ENCODE measurements around the gene TRAF5.

The TRAF5 gene

GRCh38 chr1:211375146-211375818 lies 48.6 kb downstream of the TRAF5 start:
- no peaks in the 10 kb centered on the region for H3K27me3 ChIP-seq (ENCODE audit: control insufficient read depth in 5 of 5, insufficient read depth in 4 of 5, low read length in 5 of 5)
- peaks cover 0 to 15% (median 3%) of the 10 kb centered on the region in 5 donors for H3K4me1 ChIP-seq (ENCODE audit: control insufficient read depth in 5 of 5, insufficient read depth in 5 of 5, low read length in 5 of 5)
- H3K36me3 ChIP-seq (ENCODE audit: control insufficient read depth in 5 of 5, insufficient read depth in 5 of 5, low read length in 5 of 5): peaks cover 7 to 36% (median 10%) of the 10 kb centered on the region in 5 donors

GRCh38 chr1:211375949-211376348 lies 49.3 kb downstream of the TRAF5 start:
- H3K4me1 ChIP-seq (ENCODE audit: control insufficient read depth in 5 of 5, insufficient read depth in 5 of 5, low read length in 5 of 5): peaks cover 0 to 15% (median 3%) of the 10 kb centered on the region in 5 donors
- no peaks in the 10 kb centered on the region for H3K27me3 ChIP-seq (ENCODE audit: control insufficient read depth in 5 of 5, insufficient read depth in 4 of 5, low read length in 5 of 5)
- H3K4me3 ChIP-seq (ENCODE audit: low read depth in 1 of 5, low read length in 5 of 5): no peak overlapping the region
- H3K9ac ChIP-seq (ENCODE audit: low read length in 5 of 5): no peak overlapping the region
- no peaks in the 10 kb centered on the region for H3K9me3 ChIP-seq (ENCODE audit: control insufficient read depth in 5 of 5, low read length in 5 of 5)
- no peak overlapping the region for H3K27ac ChIP-seq (ENCODE audit: low read depth, low read length)
- peaks cover 4 to 30% (median 10%) of the 10 kb centered on the region in 5 donors for H3K36me3 ChIP-seq (ENCODE audit: control insufficient read depth in 5 of 5, insufficient read depth in 5 of 5, low read length in 5 of 5)

More at GRCh38 chr1:211375146-211375818, 48.6 kb downstream of the TRAF5 start:
- H3K9me3 ChIP-seq (ENCODE audit: control insufficient read depth in 5 of 5, low read length in 5 of 5): no peaks in the 10 kb centered on the region
- H3K9ac ChIP-seq (ENCODE audit: low read length in 5 of 5): no peak overlapping the region
- H3K4me3 ChIP-seq (ENCODE audit: low read depth in 1 of 5, low read length in 5 of 5): no peak overlapping the region
- no peak overlapping the region for H3K27ac ChIP-seq (ENCODE audit: low read depth, low read length)

- no peak overlapping the region for H3K4me3 ChIP-seq (ENCODE audit: low read depth in 1 of 5, low read length in 5 of 5)
- peaks cover 0 to 30% (median 10%) of the 10 kb centered on the region in 5 donors for H3K36me3 ChIP-seq (ENCODE audit: control insufficient read depth in 5 of 5, insufficient read depth in 5 of 5, low read length in 5 of 5)
- H3K27me3 ChIP-seq (ENCODE audit: control insufficient read depth in 5 of 5, insufficient read depth in 4 of 5, low read length in 5 of 5): no peaks in the 10 kb centered on the region
- H3K27ac ChIP-seq (ENCODE audit: low read depth, low read length): peak overlapping the region; percentile 6
- no peak overlapping the region for H3K9ac ChIP-seq (ENCODE audit: low read length in 5 of 5)
- H3K9me3 ChIP-seq (ENCODE audit: control insufficient read depth in 5 of 5, low read length in 5 of 5): no peaks in the 10 kb centered on the region
- peaks cover 0 to 16% (median 6%) of the 10 kb centered on the region in 5 donors for H3K4me1 ChIP-seq (ENCODE audit: control insufficient read depth in 5 of 5, insufficient read depth in 5 of 5, low read length in 5 of 5)
Measured at GRCh38 chr1:211376807-211377470, 50.3 kb downstream of the TRAF5 start.

GRCh38 chr1:211377539-211378450 lies 51.2 kb downstream of the TRAF5 start:
- Histone ChIP-seq H3K27ac (ENCODE audit: low read depth, low read length) (peak overlapping the region; percentile 6), H3K9me3 (ENCODE audit: control insufficient read depth in 5 of 5, low read length in 5 of 5) (no peaks in the 10 kb centered on the region), H3K36me3 (ENCODE audit: control insufficient read depth in 5 of 5, insufficient read depth in 5 of 5, low read length in 5 of 5) (peaks cover 0 to 24% (median 9%) of the 10 kb centered on the region in 5 donors), H3K27me3 (ENCODE audit: control insufficient read depth in 5 of 5, insufficient read depth in 4 of 5, low read length in 5 of 5) (no peaks in the 10 kb centered on the region), H3K9ac (ENCODE audit: low read length in 5 of 5) (peak overlapping the region in 1 of 5 donors; percentile 37), H3K4me3 (ENCODE audit: low read depth in 1 of 5, low read length in 5 of 5) (no peak overlapping the region), H3K4me1 (ENCODE audit: control insufficient read depth in 5 of 5, insufficient read depth in 5 of 5, low read length in 5 of 5) (peaks cover 0 to 21% (median 8%) of the 10 kb centered on the region in 5 donors)

- Histone ChIP-seq H3K4me1 (ENCODE audit: control insufficient read depth in 5 of 5, insufficient read depth in 5 of 5, low read length in 5 of 5) (peaks cover 0 to 29% (median 15%) of the 10 kb centered on the region in 5 donors), H3K9me3 (ENCODE audit: control insufficient read depth in 5 of 5, low read length in 5 of 5) (no peaks in the 10 kb centered on the region), H3K4me3 (ENCODE audit: low read depth in 1 of 5, low read length in 5 of 5) (no peak overlapping the region), H3K27ac (ENCODE audit: low read depth, low read length) (peak overlapping the region; percentile 6), H3K9ac (ENCODE audit: low read length in 5 of 5) (no peak overlapping the region), H3K27me3 (ENCODE audit: control insufficient read depth in 5 of 5, insufficient read depth in 4 of 5, low read length in 5 of 5) (no peaks in the 10 kb centered on the region), H3K36me3 (ENCODE audit: control insufficient read depth in 5 of 5, insufficient read depth in 5 of 5, low read length in 5 of 5) (peaks cover 0 to 24% (median 9%) of the 10 kb centered on the region in 5 donors)
Measured at GRCh38 chr1:211378844-211379243, 52.2 kb downstream of the TRAF5 start.

GRCh38 chr1:211379446-211379845 lies 52.8 kb downstream of the TRAF5 start:
- H3K9ac ChIP-seq (ENCODE audit: low read length in 5 of 5): no peak overlapping the region
- H3K4me1 ChIP-seq (ENCODE audit: control insufficient read depth in 5 of 5, insufficient read depth in 5 of 5, low read length in 5 of 5): peaks cover 0 to 29% (median 15%) of the 10 kb centered on the region in 5 donors
- no peak overlapping the region for H3K27ac ChIP-seq (ENCODE audit: low read depth, low read length)
- H3K4me3 ChIP-seq (ENCODE audit: low read depth in 1 of 5, low read length in 5 of 5): no peak overlapping the region
- H3K9me3 ChIP-seq (ENCODE audit: control insufficient read depth in 5 of 5, low read length in 5 of 5): no peaks in the 10 kb centered on the region
- H3K27me3 ChIP-seq (ENCODE audit: control insufficient read depth in 5 of 5, insufficient read depth in 4 of 5, low read length in 5 of 5): no peaks in the 10 kb centered on the region
- H3K36me3 ChIP-seq (ENCODE audit: control insufficient read depth in 5 of 5, insufficient read depth in 5 of 5, low read length in 5 of 5): peaks cover 0 to 18% (median 5%) of the 10 kb centered on the region in 5 donors

GRCh38 chr1:211381481-211382181 lies 55.0 kb downstream of the TRAF5 start:
- no peak overlapping the region for H3K27ac ChIP-seq (ENCODE audit: low read depth, low read length)
- peak overlapping the region in 3 of 5 donors; percentile 57 to 79 (median 63) for H3K9ac ChIP-seq (ENCODE audit: low read length in 5 of 5)

GRCh38 chr1:211382182-211382713 lies 55.6 kb downstream of the TRAF5 start:
- Histone ChIP-seq H3K27ac (ENCODE audit: low read depth, low read length) (peak overlapping the region; percentile 94), H3K27me3 (ENCODE audit: control insufficient read depth in 5 of 5, insufficient read depth in 4 of 5, low read length in 5 of 5) (no peaks in the 10 kb centered on the region), H3K36me3 (ENCODE audit: control insufficient read depth in 5 of 5, insufficient read depth in 5 of 5, low read length in 5 of 5) (no peaks in the 10 kb centered on the region), H3K4me1 (ENCODE audit: control insufficient read depth in 5 of 5, insufficient read depth in 5 of 5, low read length in 5 of 5) (peaks cover 0 to 24% (median 15%) of the 10 kb centered on the region in 5 donors), H3K4me3 (ENCODE audit: low read depth in 1 of 5, low read length in 5 of 5) (peak overlapping the region; percentile 82 to 97 (median 93)), H3K9me3 (ENCODE audit: control insufficient read depth in 5 of 5, low read length in 5 of 5) (no peaks in the 10 kb centered on the region), H3K9ac (ENCODE audit: low read length in 5 of 5) (peak overlapping the region; percentile 41 to 79 (median 57))

More at GRCh38 chr1:211381481-211382181, 55.0 kb downstream of the TRAF5 start:
- Histone ChIP-seq H3K4me3 (ENCODE audit: low read depth in 1 of 5, low read length in 5 of 5) (peak overlapping the region; percentile 82 to 97 (median 93)), H3K27me3 (ENCODE audit: control insufficient read depth in 5 of 5, insufficient read depth in 4 of 5, low read length in 5 of 5) (no peaks in the 10 kb centered on the region), H3K36me3 (ENCODE audit: control insufficient read depth in 5 of 5, insufficient read depth in 5 of 5, low read length in 5 of 5) (peaks cover 0 to under 1% (median 0%) of the 10 kb centered on the region in 5 donors), H3K9me3 (ENCODE audit: control insufficient read depth in 5 of 5, low read length in 5 of 5) (no peaks in the 10 kb centered on the region), H3K4me1 (ENCODE audit: control insufficient read depth in 5 of 5, insufficient read depth in 5 of 5, low read length in 5 of 5) (peaks cover 0 to 29% (median 15%) of the 10 kb centered on the region in 5 donors)

Measured in subcutaneous abdominal adipose tissue (tissue), 5 donors.